Epithelial cell of umbilical artery (primary cell): ENCODE measurements around the gene ADAMTS13. TPM values are rescaled to one million over a fixed set of nuclear protein-coding genes. Genes with fewer than 3 reads are reported as not detected.

Experiments used
- total RNA-seq: library from RNA; depleted of rRNA; stranded (reverse); fragments of >200 nt; gene quantifications from 2 replicates; pipeline ENCODE4 v1.2.3, GENCODE V29; 2014

Gene ADAMTS13
- total RNA-seq: 0.65 and 1.1 TPM in 2 replicates

DNA sequence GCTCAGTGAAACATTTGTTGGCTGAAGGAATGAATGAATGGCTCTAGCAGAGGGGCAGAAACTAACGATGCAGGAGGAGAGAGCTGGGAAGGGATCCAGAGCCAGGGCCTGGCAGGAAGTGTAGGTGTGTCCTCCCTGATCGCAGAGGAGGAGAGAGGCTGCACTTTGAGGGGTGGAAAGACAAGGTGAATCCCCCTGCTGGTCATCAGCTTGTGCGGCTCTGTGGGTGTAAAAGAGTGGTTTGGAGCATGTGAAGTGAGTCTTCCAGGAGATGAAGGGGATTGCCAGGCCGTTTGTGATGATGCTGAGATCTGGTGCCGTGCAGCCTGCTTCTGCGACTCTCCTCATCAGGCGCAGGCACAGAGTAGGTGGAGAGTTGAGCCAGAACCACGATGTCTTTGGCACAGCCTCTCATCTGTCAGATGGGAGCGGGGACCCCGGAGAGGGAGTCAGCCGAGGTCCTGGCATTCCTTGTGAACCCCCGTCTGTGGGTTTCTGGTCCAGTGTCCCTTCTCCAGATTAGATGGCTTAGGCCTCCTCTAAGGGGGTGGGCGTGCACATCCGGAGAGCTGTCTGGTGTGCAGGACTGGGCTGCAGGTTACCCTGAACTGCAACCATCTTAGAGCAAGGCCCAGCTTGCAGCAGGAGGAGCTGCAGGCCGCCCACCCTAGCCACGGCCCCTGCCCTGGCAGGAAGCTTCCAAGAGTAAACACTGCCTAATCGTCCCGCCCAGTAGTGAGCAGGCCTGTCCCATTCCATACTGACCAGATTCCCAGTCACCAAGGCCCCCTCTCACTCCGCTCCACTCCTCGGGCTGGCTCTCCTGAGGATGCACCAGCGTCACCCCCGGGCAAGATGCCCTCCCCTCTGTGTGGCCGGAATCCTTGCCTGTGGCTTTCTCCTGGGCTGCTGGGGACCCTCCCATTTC, at the start of gene ADAMTS13:
Gene ADAMTS13 (plus strand): TSS at position 753 of the 928 bp plus-strand sequence. CDS start 77 bp downstream, at position 830.

DNA sequence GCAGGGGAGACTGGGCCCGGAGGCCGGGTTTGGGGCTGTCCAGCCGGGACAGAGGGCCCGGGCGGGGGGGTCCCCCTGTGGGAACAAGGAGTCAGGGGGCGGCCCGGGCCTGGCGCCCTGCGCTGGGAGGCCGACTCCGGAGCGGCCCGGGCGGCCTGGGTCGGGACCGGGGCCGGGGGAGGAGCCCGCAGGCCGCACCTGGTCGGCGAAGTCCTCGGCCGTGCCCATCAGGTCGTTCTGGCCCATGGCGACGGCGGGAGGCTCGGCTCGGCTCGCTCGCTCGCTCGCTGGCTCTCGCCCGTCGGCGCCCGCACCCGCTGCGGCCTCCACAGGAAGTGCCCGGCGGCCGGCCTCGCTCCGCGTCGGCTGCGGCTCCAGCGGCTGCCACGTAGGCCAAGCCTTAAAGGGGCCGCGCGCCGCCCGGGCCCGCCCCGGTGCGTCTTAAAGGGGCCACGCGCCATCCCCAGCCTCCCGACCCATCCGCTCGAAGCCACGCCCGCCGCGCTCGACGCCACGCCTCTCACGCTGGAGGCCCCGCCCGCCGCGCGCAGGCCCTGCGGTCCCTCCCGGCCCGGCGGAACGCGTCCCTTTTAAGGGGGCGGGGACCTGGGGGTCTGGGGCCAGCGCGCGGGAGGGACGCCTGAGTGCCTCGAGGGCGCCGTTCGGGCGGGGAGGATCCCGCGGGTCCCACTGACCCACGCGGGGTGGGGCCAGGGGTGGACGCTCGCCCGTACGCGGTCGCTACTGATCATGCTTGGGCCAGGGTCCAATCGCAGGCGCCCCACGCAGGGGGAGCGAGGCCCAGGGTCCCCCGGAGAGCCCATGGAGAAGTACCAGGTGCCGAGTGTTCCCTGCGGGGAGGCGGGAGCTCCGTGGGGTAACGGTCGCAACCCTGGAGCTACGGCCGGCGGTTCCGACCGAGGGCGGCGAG, 46.2 kb upstream of the ADAMTS13 start, which contains the start of the genes STKLD1 and SURF4:
Gene STKLD1 (plus strand): TSS at position 643 of the 931 bp plus-strand sequence. CDS start 108 bp downstream, at position 751.
Gene SURF4 (minus strand): TSS at position 337 of the 931 bp plus-strand sequence. CDS start 91 bp downstream, at position 246.

DNA sequence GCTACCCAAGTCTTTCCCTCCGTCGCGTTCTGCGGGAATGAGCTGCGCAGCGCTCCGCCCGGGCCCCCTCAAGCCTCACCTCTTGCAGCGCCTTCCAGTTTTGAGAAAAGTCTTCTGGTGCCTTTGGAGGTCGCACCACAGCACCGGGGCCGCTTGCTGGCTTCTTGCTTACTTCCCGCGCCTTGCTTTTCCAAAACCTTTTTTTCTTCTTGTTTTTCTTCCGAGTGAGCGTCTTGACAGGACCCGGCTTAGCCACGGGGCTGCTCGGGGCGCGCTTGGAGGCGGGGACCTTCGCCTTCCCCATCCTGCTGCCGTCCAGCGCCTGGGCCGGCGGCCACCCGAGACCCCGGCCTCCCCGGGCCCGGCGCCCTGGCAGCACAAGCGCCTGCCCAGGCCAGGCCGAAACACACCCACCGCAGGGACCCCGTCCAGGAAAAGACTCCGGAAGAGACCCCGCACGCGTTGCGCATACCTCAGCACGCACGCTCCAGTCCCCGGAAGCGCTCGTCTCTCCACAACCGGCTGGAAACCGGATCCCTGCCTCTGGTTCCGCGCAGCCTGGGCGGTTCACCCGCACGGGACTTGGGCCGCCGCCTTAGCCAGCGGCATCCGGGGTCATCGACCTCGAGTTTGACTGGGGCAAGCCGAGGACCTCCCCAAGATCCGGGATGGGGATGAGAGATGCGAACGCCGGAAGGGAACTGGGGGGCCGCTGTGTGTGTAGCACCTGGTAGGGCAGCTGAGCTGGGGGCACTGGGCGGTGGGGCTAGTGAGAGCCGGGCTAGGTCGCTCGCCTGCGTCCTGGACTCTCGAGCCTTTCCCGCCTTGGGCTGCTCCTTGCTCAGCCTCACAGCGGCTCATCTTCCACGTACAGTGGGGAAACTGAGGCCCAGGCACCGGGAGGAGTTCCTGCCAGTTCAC, 4.4 kb upstream of the ADAMTS13 start, which contains the start of gene REXO4:
Gene REXO4 (minus strand): TSS at position 470 of the 921 bp plus-strand sequence. CDS start 166 bp downstream, at position 304.

DNA sequence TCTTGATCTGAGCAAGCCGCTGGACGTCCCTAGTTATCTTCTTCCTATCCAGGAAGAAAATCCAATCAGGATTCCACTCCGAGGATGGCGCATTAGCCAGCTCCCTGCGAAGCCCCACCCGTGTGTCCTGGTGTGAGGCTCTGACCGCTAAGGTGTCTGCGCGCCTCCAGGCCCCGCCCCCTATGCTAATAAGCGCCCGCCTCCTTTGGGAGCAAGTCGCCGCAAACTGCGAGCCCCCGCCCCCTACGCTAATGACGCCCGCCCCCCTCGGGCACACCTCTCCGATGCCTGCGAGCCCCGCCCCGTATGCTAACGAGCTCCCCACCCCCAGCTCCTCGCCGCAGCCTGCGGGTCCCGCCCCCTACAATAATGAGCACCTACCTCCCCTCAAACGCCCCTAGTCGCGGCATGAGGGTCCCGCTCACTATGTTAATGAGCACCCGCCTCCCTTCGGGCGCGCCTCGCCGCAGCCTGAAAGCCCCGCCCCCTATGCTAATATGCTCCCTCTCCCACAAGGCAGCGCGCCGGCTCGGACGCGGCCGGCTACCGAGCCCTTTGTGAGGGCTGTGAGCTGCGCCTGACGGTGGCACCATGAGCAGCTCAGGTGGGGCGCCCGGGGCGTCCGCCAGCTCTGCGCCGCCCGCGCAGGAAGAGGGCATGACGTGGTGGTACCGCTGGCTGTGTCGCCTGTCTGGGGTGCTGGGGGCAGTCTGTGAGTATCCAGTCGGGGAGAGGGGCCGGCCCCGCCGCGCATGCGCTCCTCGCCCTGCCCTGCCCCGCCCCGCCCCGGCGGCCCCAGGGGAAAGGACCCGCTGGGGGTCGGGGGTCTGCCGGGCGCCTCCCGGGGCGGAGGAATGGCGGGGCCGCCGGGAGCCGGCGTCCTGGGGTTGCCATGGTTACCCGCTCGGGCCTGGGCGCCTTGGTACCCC, 37.6 kb downstream of the ADAMTS13 start, which contains the start of gene CACFD1:
Gene CACFD1 (plus strand): TSS at position 503 of the 929 bp plus-strand sequence. CDS start 89 bp downstream, at position 592.

DNA sequence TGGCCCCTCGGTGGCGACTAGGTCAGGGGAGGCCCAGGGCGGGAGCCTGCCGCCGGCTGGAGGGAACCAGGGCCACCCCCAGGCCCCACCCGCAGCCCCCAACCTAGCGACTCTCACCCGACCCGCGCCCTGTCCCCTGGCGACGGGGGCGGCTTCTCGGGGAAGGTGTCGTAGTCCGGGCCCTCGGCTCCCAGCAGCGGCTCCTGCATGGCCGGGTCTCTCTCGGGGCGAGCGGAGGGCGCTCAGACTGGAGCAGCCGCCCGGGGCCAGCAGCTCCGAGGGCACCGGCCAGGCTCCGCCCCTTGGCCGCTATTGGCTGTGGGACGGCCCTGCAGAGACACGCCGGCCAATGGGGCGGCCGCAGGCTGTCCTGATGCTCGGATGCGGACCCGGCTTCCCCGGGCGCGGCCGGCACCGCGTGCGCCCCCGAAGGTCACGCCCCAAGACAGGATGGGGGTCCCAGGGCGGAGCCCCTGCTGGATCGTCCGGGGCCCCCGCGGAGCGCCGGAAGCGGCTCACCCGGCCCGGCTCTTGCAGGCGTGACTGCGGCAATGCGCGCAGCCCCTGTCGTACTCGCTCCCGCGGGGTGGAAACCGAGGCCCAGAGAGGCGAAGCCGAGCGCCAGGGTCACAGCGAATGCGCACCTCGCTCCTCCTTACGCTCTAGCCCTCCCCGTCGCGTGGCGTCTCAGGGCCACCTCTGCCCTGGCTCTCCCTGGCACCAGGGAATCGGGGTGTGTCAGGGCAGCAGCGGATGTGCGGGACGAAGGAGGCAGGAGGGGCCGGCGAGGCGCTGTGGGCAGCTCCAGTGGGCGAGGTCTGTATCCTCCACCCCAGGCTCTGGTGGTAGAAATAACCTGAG, 56.9 kb downstream of the ADAMTS13 start, which contains the start of gene SLC2A6:
Gene SLC2A6 (minus strand): TSS at position 249 of the 861 bp plus-strand sequence. CDS start 40 bp downstream, at position 209.

Other genes with a start within 250 kb of the ADAMTS13 start
- gene OBP2B, start 213.1 kb upstream of the ADAMTS13 start, total RNA-seq: not detected in 2 replicates
- not detected in 2 replicates for gene ABO, start 147.2 kb upstream of the ADAMTS13 start, total RNA-seq
- gene SURF6, start 86.2 kb upstream of the ADAMTS13 start, total RNA-seq: 13.0 and 17.6 TPM in 2 replicates
- gene MED22, start 74.2 kb upstream of the ADAMTS13 start, total RNA-seq: 11.6 and 14.3 TPM in 2 replicates
- gene RPL7A, start 74.1 kb upstream of the ADAMTS13 start, total RNA-seq: 2,199 and 3,178 TPM in 2 replicates
- 31.9 and 43.9 TPM in 2 replicates for gene SURF1, start 65.9 kb upstream of the ADAMTS13 start, total RNA-seq
- 13.1 and 16.9 TPM in 2 replicates for gene SURF2, start 65.8 kb upstream of the ADAMTS13 start, total RNA-seq
- gene SURF4, start 46.3 kb upstream of the ADAMTS13 start, total RNA-seq: 440 and 443 TPM in 2 replicates
- gene STKLD1, start 46.0 kb upstream of the ADAMTS13 start, total RNA-seq: 0.32 and 0.61 TPM in 2 replicates
- 16.2 and 20.4 TPM in 2 replicates for gene REXO4, start 4.4 kb upstream of the ADAMTS13 start, total RNA-seq
- gene CACFD1, start 37.6 kb downstream of the ADAMTS13 start, total RNA-seq: 5.3 and 5.5 TPM in 2 replicates
- gene SLC2A6, start 56.7 kb downstream of the ADAMTS13 start, total RNA-seq: 26.6 and 31.8 TPM in 2 replicates
- not detected in 2 replicates for gene MYMK, start 102.6 kb downstream of the ADAMTS13 start, total RNA-seq
- under 0.01 TPM in 1 of 2 replicates, not detected in the other for gene ADAMTSL2, start 112.3 kb downstream of the ADAMTS13 start, total RNA-seq
- gene FAM163B, start 187.0 kb downstream of the ADAMTS13 start, total RNA-seq: not detected in 2 replicates
- gene DBH, start 214.0 kb downstream of the ADAMTS13 start, total RNA-seq: not detected in 2 replicates